Measurements from ENCODE around the gene GNAT3.

The GNAT3 gene

GRCh38 chr7:80529362-80529761 is 17.5 kb upstream of the GNAT3 start:
- H3K4me1 ChIP-seq, result no peaks in the 10 kb centered on the region
- no peaks in the 10 kb centered on the region for H3K36me3 ChIP-seq
- TF ChIP-seq CTCF (IDR thresholded peaks at IDR 0.05; ENCODE audit: low read depth, low read length), result no peak
- DNase-seq, result no peak
- no peak overlapping the region for H3K4me3 ChIP-seq (ENCODE audit: low read depth, low read length)
- H3K9me3 ChIP-seq, result no peaks in the 10 kb centered on the region
- no peaks in the 10 kb centered on the region for H3K27me3 ChIP-seq

GRCh38 chr7:80528689-80529088 is 16.8 kb upstream of the GNAT3 start:
- H3K9me3 ChIP-seq, result no peaks in the 10 kb centered on the region
- no peak overlapping the region for H3K4me3 ChIP-seq (ENCODE audit: low read depth, low read length)
- H3K36me3 ChIP-seq, result no peaks in the 10 kb centered on the region
- no peak for DNase-seq
- no peaks in the 10 kb centered on the region for H3K4me1 ChIP-seq
- no peak for TF ChIP-seq CTCF (IDR thresholded peaks at IDR 0.05; ENCODE audit: low read depth, low read length)
- H3K27me3 ChIP-seq, result no peaks in the 10 kb centered on the region

- TF ChIP-seq CTCF (IDR thresholded peaks at IDR 0.05; ENCODE audit: low read depth, low read length), result no peak
- Histone ChIP-seq H3K36me3 (no peaks in the 10 kb centered on the region), H3K4me1 (no peaks in the 10 kb centered on the region), H3K27me3 (no peaks in the 10 kb centered on the region), H3K9me3 (no peaks in the 10 kb centered on the region), H3K4me3 (ENCODE audit: low read depth, low read length) (no peak overlapping the region)
- DNase-seq, result no peak
Measured at GRCh38 chr7:80526472-80526871, 14.6 kb upstream of the GNAT3 start.

GRCh38 chr7:80524693-80525092 is 12.8 kb upstream of the GNAT3 start:
- DNase-seq, result no peak
- no peak for TF ChIP-seq CTCF (IDR thresholded peaks at IDR 0.05; ENCODE audit: low read depth, low read length)
- H3K4me3 ChIP-seq (ENCODE audit: low read depth, low read length), result no peak overlapping the region
- H3K36me3 ChIP-seq, result no peaks in the 10 kb centered on the region
- H3K9me3 ChIP-seq, result no peaks in the 10 kb centered on the region
- H3K27me3 ChIP-seq, result no peaks in the 10 kb centered on the region
- H3K4me1 ChIP-seq, result no peaks in the 10 kb centered on the region

GRCh38 chr7:80521809-80522208 is 9.9 kb upstream of the GNAT3 start:
- no peak for TF ChIP-seq CTCF (IDR thresholded peaks at IDR 0.05; ENCODE audit: low read depth, low read length)
- no peaks in the 10 kb centered on the region for H3K27me3 ChIP-seq
- DNase-seq, result no peak

GRCh38 chr7:80520199-80520598 is 8.3 kb upstream of the GNAT3 start:
- Histone ChIP-seq H3K4me1 (peaks cover 4% of the 10 kb centered on the region), H3K36me3 (no peaks in the 10 kb centered on the region), H3K27me3 (no peaks in the 10 kb centered on the region), H3K9me3 (no peaks in the 10 kb centered on the region), H3K4me3 (ENCODE audit: low read depth, low read length) (no peak overlapping the region)
- DNase-seq, result no peak
- no peak for TF ChIP-seq CTCF (IDR thresholded peaks at IDR 0.05; ENCODE audit: low read depth, low read length)

More at GRCh38 chr7:80521809-80522208, 9.9 kb upstream of the GNAT3 start:
- Histone ChIP-seq H3K9me3 (no peaks in the 10 kb centered on the region), H3K36me3 (no peaks in the 10 kb centered on the region), H3K4me1 (peaks cover 4% of the 10 kb centered on the region), H3K4me3 (ENCODE audit: low read depth, low read length) (no peak overlapping the region)
